Activated CD8-positive, alpha-beta T cell treated with anti-CD3 and anti-CD28 coated beads for 36 hours (primary cell): ENCODE data around the gene MFAP3L. TPM values are rescaled to one million over a fixed set of nuclear protein-coding genes. Genes with fewer than 3 reads are reported as not detected.
"Not testable (repeated sequence)": the region's sequence is repeated elsewhere in the genome, so short reads cannot be mapped to it uniquely, and the experiment has no call there.

ENCODE experiments used
- ATAC-seq: fragments of 200-7000 bp; cut with Tn5 transposase; one replicate; pipeline ENCODE4 v1.10.0; 2021; ENCODE audit warnings: mild to moderate bottlenecking, moderate library complexity
- CTCF ChIA-PET: fragments of 350-600 bp; sonication (Branson Sonifier 250); formaldehyde crosslinking; loops from one replicate; lab custom pipeline; 2021; ENCODE audit warnings: antibody characterized with exemption; lab: Charles Lee
- POLR2A ChIA-PET: fragments of 350-600 bp; sonication (Branson Sonifier 250); formaldehyde crosslinking; loops from one replicate; lab custom pipeline; 2021; ENCODE audit warnings: antibody characterized with exemption; lab: Charles Lee
- DNase-seq: peaks from one replicate; pipeline ENCODE4 v3.0.0-alpha.2; 2020
- H3K27ac Mint-ChIP-seq: one replicate; pipeline ENCODE4 v1.8.0; 2021; ENCODE audit warnings: mild to moderate bottlenecking, mixed read lengths
- H3K27me3 Mint-ChIP-seq: one replicate; pipeline ENCODE4 v1.8.0; 2021; ENCODE audit warnings: mixed read lengths
- H3K36me3 Mint-ChIP-seq: one replicate; pipeline ENCODE4 v1.8.0; 2021; ENCODE audit warnings: low read depth, mixed read lengths
- H3K4me1 Mint-ChIP-seq: one replicate; pipeline ENCODE4 v1.8.0; 2021; ENCODE audit warnings: low read depth, mixed read lengths
- H3K4me3 Mint-ChIP-seq: one replicate; pipeline ENCODE4 v1.8.0; 2021; ENCODE audit warnings: mild to moderate bottlenecking, moderate library complexity, mixed read lengths
- H3K9me3 Mint-ChIP-seq: one replicate; pipeline ENCODE4 v1.8.0; 2021; ENCODE audit warnings: mixed read lengths
- CTCF ChIP-seq: fragments of 200-600 bp; IDR thresholded peaks from one replicate; pipeline ENCODE4 v1.8.0; 2022; ENCODE audit warnings: antibody characterized with exemption, mild to moderate bottlenecking
- intact Hi-C: fragments of 100-400 bp; cut with micrococcal nuclease; formaldehyde crosslinking; loops from one replicate; pipeline ENCODE4 v1.10.0; 2022
- total RNA-seq, 2 experiments: library from RNA; stranded (reverse); gene quantifications; one replicate each; pipeline ENCODE4 v1.2.3, GENCODE V29; 2021

MFAP3L gene
- total RNA-seq, 2 experiments from 2014 or later = 0.68 to 0.85 TPM

GRCh38 chr4:170047771-170048354 is 21.7 kb upstream of the MFAP3L start:
- ChIA-PET POLR2A (no interaction called here), CTCF (interaction anchor here (0.6 to 1.8 kb wide), 11 partner anchors 11 to 435 kb away, joined by 3 to 27 read pairs (median 3); partner anchors contain the start of gene NEK1)
- Mint-ChIP-seq H3K27ac (no peak overlapping the region), H3K4me3 (no peak overlapping the region), H3K9me3 (no peaks in the 10 kb centered on the region), H3K4me1 (no peaks in the 10 kb centered on the region), H3K27me3 (peaks cover 2% of the 10 kb centered on the region), H3K36me3 (no peaks in the 10 kb centered on the region)
- ATAC-seq (no peak), DNase-seq (peak; percentile 77)
- intact Hi-C loops = loop anchor here (2.0 kb wide), 1 partner anchor 237 kb away; no protein-coding TSS in a partner anchor
- no peak for TF ChIP-seq CTCF

- intact Hi-C loops, H3K4me1 Mint-ChIP-seq, H3K27ac Mint-ChIP-seq, H3K27me3 Mint-ChIP-seq, ATAC-seq, H3K9me3 Mint-ChIP-seq, H3K36me3 Mint-ChIP-seq, DNase-seq, H3K4me3 Mint-ChIP-seq, CTCF ChIA-PET, POLR2A ChIA-PET: not testable (repeated sequence)
These were observed 20.0 kb upstream of the MFAP3L start for GRCh38 chr4:170046156-170046555.

- Mint-ChIP-seq H3K36me3 (no peaks in the 10 kb centered on the region), H3K27me3 (no peaks in the 10 kb centered on the region), H3K9me3 (no peaks in the 10 kb centered on the region), H3K4me1 (no peaks in the 10 kb centered on the region), H3K4me3 (no peak overlapping the region), H3K27ac (no peak overlapping the region)
- ATAC-seq (no peak), DNase-seq (no peak)
- CTCF ChIA-PET = interaction anchor here (1.7 kb wide), 1 partner anchor 230 kb away, joined by 5 read pairs; no protein-coding TSS in a partner anchor
- no peak for TF ChIP-seq CTCF
- POLR2A ChIA-PET = no interaction called here
- intact Hi-C loops = no loop called here
These were observed 14.0 kb upstream of the MFAP3L start for GRCh38 chr4:170040031-170040680.

- CTCF ChIA-PET = no interaction called here
- Mint-ChIP-seq H3K27ac (no peak overlapping the region), H3K4me3 (no peak overlapping the region), H3K4me1 (no peaks in the 10 kb centered on the region), H3K36me3 (no peaks in the 10 kb centered on the region), H3K9me3 (no peaks in the 10 kb centered on the region), H3K27me3 (peaks cover 2% of the 10 kb centered on the region)
- intact Hi-C loops = no loop called here
- POLR2A ChIA-PET = no interaction called here
- TF ChIP-seq CTCF = no peak
- no peak for DNase-seq
- ATAC-seq = no peak
These were observed 12.6 kb upstream of the MFAP3L start for GRCh38 chr4:170038769-170039168.

- H3K4me3 Mint-ChIP-seq = no peak overlapping the region
- ChIA-PET CTCF (no interaction called here), POLR2A (no interaction called here)
- ATAC-seq (no peak), DNase-seq (no peak)
- no peak overlapping the region for H3K27ac Mint-ChIP-seq
- no peaks in the 10 kb centered on the region for H3K9me3 Mint-ChIP-seq
- intact Hi-C loops = no loop called here
- H3K36me3 Mint-ChIP-seq = no peaks in the 10 kb centered on the region
- no peaks in the 10 kb centered on the region for H3K4me1 Mint-ChIP-seq
- H3K27me3 Mint-ChIP-seq = peaks cover 2% of the 10 kb centered on the region
- TF ChIP-seq CTCF = no peak
These were observed 12.0 kb upstream of the MFAP3L start for GRCh38 chr4:170038232-170038631.
